Fibroblast of mammary gland (primary cell): Measurements from ENCODE around the gene P2RY6.

Experiments used
- DNase-seq: peaks from one replicate; pipeline ENCODE4 v3.0.0-alpha.2; 2010; ENCODE audit warnings: low read depth
- H3K4me3 ChIP-seq: 2 replicates; pipeline ENCODE4 v1.5.1; 2011; ENCODE audit warnings: low read depth, mild to moderate bottlenecking, low read length, moderate library complexity; ENCODE audit not compliant: control insufficient read depth
- TF ChIP-seq, protein P1 (sequence below): conservative IDR thresholded peaks from 2 replicates; pipeline ENCODE4 v1.5.1; 2011; ENCODE audit warnings: low read depth, low read length, inconsistent platforms; ENCODE audit not compliant: control insufficient read depth, insufficient read depth

Gene P2RY6

GRCh38 chr11:73297702-73298101 lies 25.6 kb downstream of the P2RY6 start:
- DNase-seq: no peak
- no peak overlapping the region for H3K4me3 ChIP-seq
- TF ChIP-seq, protein P1, sequence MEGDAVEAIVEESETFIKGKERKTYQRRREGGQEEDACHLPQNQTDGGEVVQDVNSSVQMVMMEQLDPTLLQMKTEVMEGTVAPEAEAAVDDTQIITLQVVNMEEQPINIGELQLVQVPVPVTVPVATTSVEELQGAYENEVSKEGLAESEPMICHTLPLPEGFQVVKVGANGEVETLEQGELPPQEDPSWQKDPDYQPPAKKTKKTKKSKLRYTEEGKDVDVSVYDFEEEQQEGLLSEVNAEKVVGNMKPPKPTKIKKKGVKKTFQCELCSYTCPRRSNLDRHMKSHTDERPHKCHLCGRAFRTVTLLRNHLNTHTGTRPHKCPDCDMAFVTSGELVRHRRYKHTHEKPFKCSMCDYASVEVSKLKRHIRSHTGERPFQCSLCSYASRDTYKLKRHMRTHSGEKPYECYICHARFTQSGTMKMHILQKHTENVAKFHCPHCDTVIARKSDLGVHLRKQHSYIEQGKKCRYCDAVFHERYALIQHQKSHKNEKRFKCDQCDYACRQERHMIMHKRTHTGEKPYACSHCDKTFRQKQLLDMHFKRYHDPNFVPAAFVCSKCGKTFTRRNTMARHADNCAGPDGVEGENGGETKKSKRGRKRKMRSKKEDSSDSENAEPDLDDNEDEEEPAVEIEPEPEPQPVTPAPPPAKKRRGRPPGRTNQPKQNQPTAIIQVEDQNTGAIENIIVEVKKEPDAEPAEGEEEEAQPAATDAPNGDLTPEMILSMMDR: no peak

- TF ChIP-seq, protein P1: no peak
- no peak for DNase-seq
- no peak overlapping the region for H3K4me3 ChIP-seq
Observed at GRCh38 chr11:73298233-73298632, 26.1 kb downstream of the P2RY6 start.

GRCh38 chr11:73299751-73300150 lies 27.6 kb downstream of the P2RY6 start:
- DNase-seq: no peak
- TF ChIP-seq, protein P1: no peak
- no peak overlapping the region for H3K4me3 ChIP-seq

- TF ChIP-seq, protein P1: no peak
- no peak for DNase-seq
- no peak overlapping the region for H3K4me3 ChIP-seq
Observed at GRCh38 chr11:73306069-73306841, 34.1 kb downstream of the P2RY6 start.

DNA sequence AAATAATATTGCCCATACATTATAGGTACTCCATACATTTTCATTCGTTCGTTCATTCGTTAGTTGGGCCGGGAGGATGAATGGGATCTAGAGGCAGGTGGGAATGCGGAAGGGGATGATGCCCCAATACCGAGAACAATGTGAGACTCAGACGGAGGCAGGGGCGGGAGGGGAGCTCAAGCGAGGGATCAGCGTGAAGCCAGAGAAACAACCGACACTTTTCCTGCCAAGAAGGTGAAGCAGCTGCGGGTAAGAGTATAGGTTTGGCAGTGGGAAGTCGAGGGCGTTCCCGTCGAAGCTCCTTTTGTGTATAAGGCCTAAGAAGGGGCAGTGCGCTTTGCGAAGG lies 34.8 kb downstream of the P2RY6 start:
- DNase-seq: no peak

DNA sequence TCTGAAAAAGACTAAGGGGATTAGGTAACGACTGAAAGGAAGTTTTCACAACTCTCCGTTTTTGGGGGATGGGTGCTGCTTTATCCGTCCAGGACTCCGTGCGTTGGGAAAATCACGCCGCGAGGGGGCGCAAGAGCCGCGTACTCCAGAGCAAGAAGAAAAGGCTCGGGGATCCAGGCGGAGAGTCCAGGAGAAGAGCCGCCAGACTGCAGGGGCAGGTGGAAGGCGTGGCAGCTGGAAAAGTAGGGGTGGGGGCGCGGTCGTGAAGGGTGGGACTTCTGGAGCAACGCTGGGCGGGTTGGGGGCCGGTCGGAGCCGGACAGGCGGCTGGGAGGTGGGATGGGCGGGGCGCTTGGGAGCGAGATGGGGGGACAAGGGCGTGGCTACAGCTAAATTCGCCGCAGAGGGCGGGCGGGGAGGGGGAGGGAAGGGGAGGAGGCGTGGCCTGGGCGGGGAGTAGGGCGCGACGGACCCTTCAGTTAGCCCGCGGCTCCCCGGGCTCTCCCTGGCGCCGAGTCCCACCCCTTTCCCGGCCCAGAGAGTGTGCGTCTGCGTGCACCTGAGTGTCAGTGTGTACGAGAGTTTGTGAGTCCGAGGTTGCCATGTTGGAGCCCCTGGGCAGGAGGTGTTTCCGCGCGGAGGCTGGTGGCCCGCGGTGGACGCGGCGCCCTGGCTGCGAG lies 35.3 kb downstream of the P2RY6 start:
- TF ChIP-seq, protein P1: peak; percentile 83
- peak overlapping the region; percentile 65 for H3K4me3 ChIP-seq
- DNase-seq: peak; percentile 97

More for the DNA sequence above, 34.8 kb downstream of the P2RY6 start:
- TF ChIP-seq, protein P1: no peak
- H3K4me3 ChIP-seq: peak overlapping the region; percentile 65
